GM13977 (cell line): ENCODE measurements around the gene ZMIZ2.
"Not testable (repeated sequence)": the region's sequence is repeated elsewhere in the genome, so short reads cannot be mapped to it uniquely, and the experiment has no call there.

Source experiments
- DNase-seq: peaks from one replicate; pipeline ENCODE4 v3.0.0; 2012; ENCODE audit warnings: low spot score
- CTCF ChIP-seq: IDR thresholded peaks from 2 replicates; pipeline ENCODE4 v1.5.1; 2012; ENCODE audit warnings: mild to moderate bottlenecking, control low read depth; ENCODE audit not compliant: insufficient read depth; ENCODE audit errors: extremely low read depth, missing control alignments
- in situ Hi-C: fragments of 300-500 bp; cut with MboI; formaldehyde crosslinking; loops from one replicate; pipeline ENCODE4 v1.12.0; 2022; ENCODE audit warnings: low sequenced_read_pairs, low pct_unique_long_range_greater_than_20kb, mixed read lengths, inconsistent platforms; ENCODE audit not compliant: unreplicated experiment

The ZMIZ2 gene

DNA sequence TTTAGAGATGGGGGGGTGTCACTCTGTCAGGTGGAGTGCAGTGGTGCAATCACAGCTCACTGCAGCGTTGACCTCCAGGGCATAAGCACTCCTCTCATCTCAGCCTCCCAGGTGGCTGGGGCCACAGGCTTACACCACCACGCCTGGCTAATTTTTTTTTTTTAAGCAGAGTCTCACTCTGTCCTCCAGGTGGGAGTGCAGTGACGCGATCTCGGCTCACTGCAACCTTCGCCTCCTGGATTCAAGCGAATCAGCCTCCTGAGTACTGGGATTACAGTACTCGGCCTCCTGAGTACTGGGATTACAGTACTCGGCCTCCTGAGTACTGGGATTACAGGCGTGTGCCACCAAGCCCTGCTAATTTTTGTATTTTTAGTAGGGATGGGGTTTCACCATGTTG is 24.2 kb downstream of the ZMIZ2 start:
- no peak for TF ChIP-seq CTCF
- no peak for DNase-seq
- in situ Hi-C loops = no loop called here

DNA sequence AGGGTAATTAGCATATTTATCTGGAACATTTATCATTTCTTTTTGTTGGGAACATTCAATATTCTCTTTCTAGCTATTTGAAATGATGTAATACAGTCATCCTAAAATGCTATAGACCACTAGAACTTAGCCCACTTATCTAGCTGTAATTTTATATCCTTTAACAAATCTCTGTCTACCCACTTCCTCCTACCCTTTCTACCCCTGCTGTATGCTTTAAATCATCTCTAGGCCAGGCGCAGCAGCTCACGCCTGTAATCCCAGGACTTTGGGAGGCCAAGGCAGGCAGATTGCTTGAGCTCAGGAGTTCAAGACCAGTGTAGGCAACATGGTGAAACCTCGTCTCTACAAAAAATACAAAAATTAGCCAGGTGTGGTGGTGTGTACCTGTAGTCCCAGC is 25.8 kb downstream of the ZMIZ2 start:
- DNase-seq, in situ Hi-C loops: not testable (repeated sequence)

DNA sequence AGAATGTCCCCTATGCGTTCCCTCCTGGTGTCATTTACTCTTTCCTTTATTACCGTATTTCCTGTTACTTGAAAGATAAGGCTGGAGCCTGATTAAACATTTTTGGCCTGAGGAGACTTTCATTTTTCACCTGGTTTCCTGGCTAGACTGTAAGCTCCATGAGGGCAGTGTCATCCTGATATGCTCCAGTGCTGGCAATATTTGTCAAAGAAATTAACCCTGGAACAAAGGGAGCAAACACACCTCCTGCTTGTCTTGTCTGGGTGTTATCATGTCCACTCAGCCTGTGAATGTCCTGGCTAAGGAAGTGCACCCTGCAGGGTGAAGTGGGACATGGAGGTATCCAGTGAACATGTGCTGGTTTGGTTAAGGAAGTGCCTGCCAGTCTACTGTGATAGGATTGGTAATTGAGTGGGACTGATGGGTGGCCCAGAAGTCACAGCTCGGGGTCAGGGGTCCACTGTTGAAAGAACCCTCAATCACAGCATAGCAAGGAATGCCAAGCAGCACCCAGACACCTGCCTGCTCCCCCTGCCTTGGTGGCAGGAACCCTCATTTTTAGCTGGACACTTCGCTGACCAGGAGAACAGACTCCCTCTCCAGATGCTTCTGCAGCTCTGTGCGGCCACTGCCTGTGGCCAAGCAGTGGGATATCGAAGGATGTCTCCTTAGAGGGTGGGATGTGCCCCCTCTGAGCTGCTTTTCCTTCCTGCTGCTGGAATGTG is 26.9 kb downstream of the ZMIZ2 start:
- no peak for TF ChIP-seq CTCF
- DNase-seq = no peak
- in situ Hi-C loops = no loop called here

GRCh38 chr7:44776211-44776610 is 27.6 kb downstream of the ZMIZ2 start:
- no peak for TF ChIP-seq CTCF
- DNase-seq = no peak
- in situ Hi-C loops = no loop called here

GRCh38 chr7:44782460-44782859 is 33.8 kb downstream of the ZMIZ2 start:
- TF ChIP-seq CTCF = no peak
- in situ Hi-C loops = no loop called here
- no peak for DNase-seq

DNA sequence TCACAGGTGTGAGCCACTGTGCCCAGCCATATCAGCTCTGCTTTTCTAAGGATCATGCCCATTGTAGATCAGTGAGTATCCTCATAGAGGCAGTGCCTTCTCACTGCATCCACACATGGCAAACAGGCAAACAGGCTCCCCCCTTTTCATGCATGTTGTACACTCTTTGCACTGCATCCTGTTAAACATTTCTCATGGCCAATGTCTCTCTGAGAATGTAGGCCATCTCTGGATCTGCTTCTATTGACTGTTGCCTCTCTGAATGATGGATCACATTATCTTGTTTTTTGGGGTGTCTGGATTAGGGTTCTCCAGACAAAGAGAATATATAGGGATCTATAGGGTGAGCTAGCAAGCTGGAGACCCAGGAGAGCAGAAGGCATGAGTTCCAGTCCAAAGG is 34.8 kb downstream of the ZMIZ2 start:
- no peak for DNase-seq
- no peak for TF ChIP-seq CTCF
- in situ Hi-C loops = no loop called here

GRCh38 chr7:44784364-44784763 is 35.7 kb downstream of the ZMIZ2 start:
- DNase-seq = no peak
- TF ChIP-seq CTCF = no peak
- in situ Hi-C loops = no loop called here

GRCh38 chr7:44785218-44785617 is 36.6 kb downstream of the ZMIZ2 start:
- DNase-seq, in situ Hi-C loops: not testable (repeated sequence)
